Activated naive CD4-positive, alpha-beta T cell treated with anti-CD3 and anti-CD28 coated beads, Interleukin-2, amount 50 U/mL, for 24 hours (primary cell): ENCODE data around the gene VPS13A.
A peak's percentile ranks its signal among the peaks of the same experiment; 100 is the strongest.

Experiments used
- H3K27ac Mint-ChIP-seq: one replicate; pipeline ENCODE4 v1.8.0; 2021; ENCODE audit warnings: mild to moderate bottlenecking, mixed read lengths
- H3K27me3 Mint-ChIP-seq: one replicate; pipeline ENCODE4 v1.8.0; 2021; ENCODE audit warnings: mixed read lengths
- H3K36me3 Mint-ChIP-seq: one replicate; pipeline ENCODE4 v1.8.0; 2021; ENCODE audit warnings: mixed read lengths
- H3K4me1 Mint-ChIP-seq: one replicate; pipeline ENCODE4 v1.8.0; 2021; ENCODE audit warnings: mixed read lengths
- H3K4me3 Mint-ChIP-seq: one replicate; pipeline ENCODE4 v1.8.0; 2021; ENCODE audit warnings: mild to moderate bottlenecking, mixed read lengths
- H3K9me3 Mint-ChIP-seq: one replicate; pipeline ENCODE4 v1.8.0; 2021; ENCODE audit warnings: mixed read lengths

The VPS13A gene

GRCh38 chr9:77177143-77177893 lies at the start of gene VPS13A:
TSS of gene VPS13A (plus strand) at chr9:77177534. CDS start at chr9:77177705, 171 bp downstream.
- Mint-ChIP-seq H3K4me3 (peak within 1 kb of the TSS; percentile 98), H3K27ac (peak within 1 kb of the TSS; percentile 91), H3K9me3 (no peaks in the 10 kb centered on the region)

GRCh38 chr9:77128125-77128789 lies 49.1 kb upstream of the VPS13A start:
- Mint-ChIP-seq H3K27me3 (peaks cover 14% of the 10 kb centered on the region), H3K27ac (no peak overlapping the region), H3K36me3 (no peaks in the 10 kb centered on the region), H3K4me3 (no peak overlapping the region), H3K4me1 (no peaks in the 10 kb centered on the region), H3K9me3 (no peaks in the 10 kb centered on the region)

More at GRCh38 chr9:77177143-77177893, at the start of gene VPS13A:
- Mint-ChIP-seq H3K27me3 (no peaks in the 10 kb centered on the region), H3K4me1 (peaks cover 41% of the 10 kb centered on the region), H3K36me3 (no peaks in the 10 kb centered on the region)

GRCh38 chr9:77131399-77131798 lies 45.9 kb upstream of the VPS13A start:
- Mint-ChIP-seq H3K9me3 (no peaks in the 10 kb centered on the region), H3K27ac (no peak overlapping the region), H3K36me3 (no peaks in the 10 kb centered on the region), H3K27me3 (peaks cover 12% of the 10 kb centered on the region), H3K4me3 (no peak overlapping the region), H3K4me1 (no peaks in the 10 kb centered on the region)

- no peaks in the 10 kb centered on the region for H3K36me3 Mint-ChIP-seq
- no peak overlapping the region for H3K27ac Mint-ChIP-seq
- no peaks in the 10 kb centered on the region for H3K9me3 Mint-ChIP-seq
- no peak overlapping the region for H3K4me3 Mint-ChIP-seq
- no peaks in the 10 kb centered on the region for H3K4me1 Mint-ChIP-seq
- H3K27me3 Mint-ChIP-seq: peaks cover 12% of the 10 kb centered on the region
These were observed 44.3 kb upstream of the VPS13A start for GRCh38 chr9:77133011-77133410.

GRCh38 chr9:77142366-77142765 lies 35.0 kb upstream of the VPS13A start:
- no peaks in the 10 kb centered on the region for H3K9me3 Mint-ChIP-seq
- no peaks in the 10 kb centered on the region for H3K36me3 Mint-ChIP-seq

GRCh38 chr9:77149879-77150278 lies 27.5 kb upstream of the VPS13A start:
- Mint-ChIP-seq H3K27me3 (peaks cover 9% of the 10 kb centered on the region), H3K4me1 (no peaks in the 10 kb centered on the region), H3K27ac (no peak overlapping the region), H3K9me3 (no peaks in the 10 kb centered on the region), H3K4me3 (no peak overlapping the region), H3K36me3 (no peaks in the 10 kb centered on the region)

More at GRCh38 chr9:77142366-77142765, 35.0 kb upstream of the VPS13A start:
- Mint-ChIP-seq H3K4me1 (no peaks in the 10 kb centered on the region), H3K4me3 (no peak overlapping the region), H3K27me3 (peaks cover 10% of the 10 kb centered on the region), H3K27ac (no peak overlapping the region)

GRCh38 chr9:77152289-77152688 lies 25.0 kb upstream of the VPS13A start:
- Mint-ChIP-seq H3K4me1 (no peaks in the 10 kb centered on the region), H3K36me3 (no peaks in the 10 kb centered on the region), H3K27ac (no peak overlapping the region), H3K4me3 (no peak overlapping the region), H3K9me3 (no peaks in the 10 kb centered on the region), H3K27me3 (peaks cover 11% of the 10 kb centered on the region)

- Mint-ChIP-seq H3K27me3 (peaks cover 9% of the 10 kb centered on the region), H3K9me3 (no peaks in the 10 kb centered on the region), H3K27ac (no peak overlapping the region), H3K4me3 (no peak overlapping the region), H3K4me1 (no peaks in the 10 kb centered on the region), H3K36me3 (no peaks in the 10 kb centered on the region)
These were observed 20.5 kb upstream of the VPS13A start for GRCh38 chr9:77156646-77157371.

GRCh38 chr9:77158772-77159513 lies 18.4 kb upstream of the VPS13A start:
- no peaks in the 10 kb centered on the region for H3K9me3 Mint-ChIP-seq
- no peak overlapping the region for H3K4me3 Mint-ChIP-seq
- no peaks in the 10 kb centered on the region for H3K4me1 Mint-ChIP-seq
- H3K27ac Mint-ChIP-seq: no peak overlapping the region
- no peaks in the 10 kb centered on the region for H3K36me3 Mint-ChIP-seq
- peaks cover 3% of the 10 kb centered on the region for H3K27me3 Mint-ChIP-seq

- no peak overlapping the region for H3K27ac Mint-ChIP-seq
- no peak overlapping the region for H3K4me3 Mint-ChIP-seq
- no peaks in the 10 kb centered on the region for H3K36me3 Mint-ChIP-seq
- no peaks in the 10 kb centered on the region for H3K9me3 Mint-ChIP-seq
- peaks cover 2% of the 10 kb centered on the region for H3K27me3 Mint-ChIP-seq
- H3K4me1 Mint-ChIP-seq: no peaks in the 10 kb centered on the region
These were observed 16.1 kb upstream of the VPS13A start for GRCh38 chr9:77161191-77161590.

- Mint-ChIP-seq H3K27me3 (peaks cover 2% of the 10 kb centered on the region), H3K4me1 (no peaks in the 10 kb centered on the region), H3K36me3 (no peaks in the 10 kb centered on the region), H3K27ac (peak overlapping the region; percentile 19), H3K4me3 (no peak overlapping the region), H3K9me3 (no peaks in the 10 kb centered on the region)
These were observed 15.4 kb upstream of the VPS13A start for GRCh38 chr9:77161966-77162365.

GRCh38 chr9:77162366-77162765 lies 15.0 kb upstream of the VPS13A start:
- Mint-ChIP-seq H3K4me3 (no peak overlapping the region), H3K27ac (peak overlapping the region; percentile 19), H3K27me3 (peaks cover 2% of the 10 kb centered on the region), H3K9me3 (no peaks in the 10 kb centered on the region), H3K4me1 (no peaks in the 10 kb centered on the region), H3K36me3 (no peaks in the 10 kb centered on the region)

- Mint-ChIP-seq H3K27ac (no peak overlapping the region), H3K27me3 (peaks cover 2% of the 10 kb centered on the region), H3K9me3 (no peaks in the 10 kb centered on the region), H3K36me3 (no peaks in the 10 kb centered on the region), H3K4me3 (no peak overlapping the region), H3K4me1 (no peaks in the 10 kb centered on the region)
These were observed 13.4 kb upstream of the VPS13A start for GRCh38 chr9:77163884-77164283.

- Mint-ChIP-seq H3K9me3 (no peaks in the 10 kb centered on the region), H3K4me1 (no peaks in the 10 kb centered on the region), H3K4me3 (no peak overlapping the region), H3K36me3 (no peaks in the 10 kb centered on the region), H3K27ac (no peak overlapping the region), H3K27me3 (no peaks in the 10 kb centered on the region)
These were observed 11.1 kb upstream of the VPS13A start for GRCh38 chr9:77166193-77166592.

- H3K27ac Mint-ChIP-seq: no peak overlapping the region
These were observed 6.2 kb upstream of the VPS13A start for GRCh38 chr9:77170991-77171699.

More at GRCh38 chr9:77170991-77171699, 6.2 kb upstream of the VPS13A start:
- Mint-ChIP-seq H3K4me1 (peaks cover 3% of the 10 kb centered on the region), H3K9me3 (no peaks in the 10 kb centered on the region), H3K27me3 (no peaks in the 10 kb centered on the region), H3K36me3 (no peaks in the 10 kb centered on the region), H3K4me3 (no peak overlapping the region)
